ENCODE results near the gene SSR2.

DNA sequence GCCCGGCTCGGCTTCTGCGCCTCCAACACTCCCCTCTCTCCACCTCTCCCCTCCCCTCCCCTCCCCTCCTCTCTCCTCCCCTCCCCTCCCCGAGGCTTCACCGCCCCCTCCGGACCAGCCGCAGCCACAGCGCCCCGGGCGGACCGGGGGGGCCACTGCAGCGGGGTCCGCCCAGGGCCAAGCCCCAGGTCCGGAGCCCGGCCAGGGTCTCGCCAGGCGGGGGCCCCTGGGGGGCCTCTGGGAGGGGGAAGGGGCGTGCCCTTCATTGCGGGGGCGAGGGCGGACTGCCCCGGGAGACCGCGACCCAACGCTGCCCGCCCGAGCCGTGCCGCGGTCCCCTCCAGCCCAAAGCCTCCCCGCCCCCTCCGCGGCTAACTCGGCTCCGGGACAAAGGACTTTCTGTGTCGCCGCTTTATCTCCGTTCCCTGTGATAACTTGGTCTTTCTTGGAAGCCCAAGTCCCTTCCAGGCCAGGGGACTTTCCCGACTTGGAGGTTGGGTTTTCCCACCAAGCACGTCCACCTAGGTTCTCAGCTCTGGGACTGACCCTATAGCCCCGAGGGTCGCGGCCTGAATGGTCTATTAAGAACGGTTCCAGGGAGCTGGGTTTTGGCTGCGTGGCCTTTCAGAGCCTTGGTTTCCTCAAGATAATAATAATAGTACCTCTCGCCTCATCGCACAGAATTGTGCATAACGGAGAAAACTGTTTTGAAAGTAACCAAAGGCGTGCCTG, 33.2 kb upstream of the SSR2 start, which contains the start of gene UBQLN4:
- TF ChIP-seq CTCF (IDR thresholded peaks at IDR 0.05) (peak in 3 of 4 experiments; percentile 41 to 78 (median 54)), POLR2A (IDR thresholded peaks at IDR 0.05) (peak in 1 of 2 donors; percentile 51)

Data from uterus (tissue), 2 donors.